GM18868 (cell line): ENCODE results near the gene CNIH2.
"Not testable (repeated sequence)": the region's sequence is repeated elsewhere in the genome, so short reads cannot be mapped to it uniquely, and the experiment has no call there.

Experiments
- ATAC-seq: cut with Tn5 transposase; IDR thresholded peaks from one replicate; pipeline ENCODE4 v1.9.1; 2021; ENCODE audit warnings: mild to moderate bottlenecking, moderate library complexity; ENCODE audit not compliant: unreplicated experiment

Gene CNIH2

GRCh38 chr11:66289548-66290329 is 11.8 kb downstream of the CNIH2 start:
- ATAC-seq = peak; percentile 42

- no peak for ATAC-seq
Measured at GRCh38 chr11:66290330-66290621, 12.3 kb downstream of the CNIH2 start.

GRCh38 chr11:66291303-66291705 is 13.3 kb downstream of the CNIH2 start:
- ATAC-seq = no peak

- ATAC-seq = no peak
Measured at GRCh38 chr11:66291706-66292542, 13.9 kb downstream of the CNIH2 start, which contains the start of gene TMEM151A. Gene TMEM151A (plus strand): TSS chr11:66291894. CDS start chr11:66292014, 120 bp downstream.

GRCh38 chr11:66292543-66293332 is 14.8 kb downstream of the CNIH2 start:
- no peak for ATAC-seq

- ATAC-seq = no peak
Measured at GRCh38 chr11:66293352-66293751, 15.4 kb downstream of the CNIH2 start.

GRCh38 chr11:66293777-66294625 is 16.0 kb downstream of the CNIH2 start:
- no peak for ATAC-seq

- ATAC-seq = no peak
Measured at GRCh38 chr11:66294626-66295620, 16.9 kb downstream of the CNIH2 start.

- ATAC-seq = no peak
Measured at GRCh38 chr11:66297610-66298009, 19.6 kb downstream of the CNIH2 start.

GRCh38 chr11:66299186-66299585 is 21.2 kb downstream of the CNIH2 start:
- ATAC-seq = no peak

GRCh38 chr11:66302656-66303055 is 24.7 kb downstream of the CNIH2 start:
- no peak for ATAC-seq

GRCh38 chr11:66309475-66309874 is 31.5 kb downstream of the CNIH2 start:
- ATAC-seq = no peak

GRCh38 chr11:66310324-66310723 is 32.3 kb downstream of the CNIH2 start:
- ATAC-seq = no peak

GRCh38 chr11:66310803-66311440 is 32.9 kb downstream of the CNIH2 start:
- not testable (repeated sequence) for ATAC-seq

GRCh38 chr11:66311470-66311964 is 33.5 kb downstream of the CNIH2 start:
- no peak for ATAC-seq

GRCh38 chr11:66311965-66312548 is 34.1 kb downstream of the CNIH2 start:
- ATAC-seq = peak; percentile 73

- ATAC-seq = peak; percentile 40
Measured at GRCh38 chr11:66312549-66313320, 34.8 kb downstream of the CNIH2 start.
